Transverse colon (tissue), 4 donors: ENCODE measurements around the gene CFAP73. TPM values are rescaled to one million over a fixed set of nuclear protein-coding genes. Genes with fewer than 3 reads are reported as not detected.

Experiments used
- DNase-seq: peaks from one replicate; pipeline ENCODE4 v3.0.0-alpha.2; 2019
- H3K27ac ChIP-seq, 4 donors: fragments of 200-600 bp; sonication (generic); 2 replicates each; pipeline ENCODE4 v1.5.1; 2016 to 2018; ENCODE audit warnings: inconsistent platforms in 4 of 4
- H3K27me3 ChIP-seq: fragments of 200-600 bp; sonication (generic); 2 replicates; pipeline ENCODE4 v1.5.1; 2017; ENCODE audit warnings: inconsistent platforms
- H3K36me3 ChIP-seq, 4 donors: fragments of 200-600 bp; sonication (generic); 2 replicates each; pipeline ENCODE4 v1.5.1; 2017 to 2019; ENCODE audit warnings: inconsistent platforms in 4 of 4
- H3K4me1 ChIP-seq, 4 donors: fragments of 200-600 bp; sonication (generic); 2 replicates each; pipeline ENCODE4 v1.5.1; 2017 to 2020; ENCODE audit warnings: inconsistent platforms in 4 of 4
- H3K4me3 ChIP-seq, 4 donors: fragments of 200-600 bp; sonication (generic); 1 replicate in 1 of 4; 2 replicates in 3 of 4; pipeline versions ENCODE4 v1.5.1 to v1.6.1; 2017 to 2019; ENCODE audit warnings: inconsistent platforms in 4 of 4
- H3K9me3 ChIP-seq, 2 donors: fragments of 200-600 bp; sonication (generic); 2 replicates each; pipeline ENCODE4 v1.5.1; 2017 to 2019; ENCODE audit warnings: inconsistent platforms in 2 of 2
- EP300 ChIP-seq: sonication (generic); formaldehyde crosslinking; IDR thresholded peaks from one replicate; pipeline ENCODE4 v1.6.1; 2017; ENCODE audit warnings: antibody characterized with exemption, low read depth
- POLR2A ChIP-seq: fragments of 450-650 bp; IDR thresholded peaks from one replicate; pipeline ENCODE4 v1.6.1; 2016; ENCODE audit warnings: antibody characterized with exemption, mild to moderate bottlenecking, moderate library complexity
- POLR2AphosphoS5 ChIP-seq, 3 donors: sonication (generic); formaldehyde crosslinking; IDR thresholded peaks; one replicate each; pipeline ENCODE4 v1.6.1; 2016; ENCODE audit warnings: antibody characterized with exemption in 3 of 3
- WGBS, 2 donors: methylation state at CpG; one replicate each; pipeline ENCODE4 v1.1.5; 2018; ENCODE audit warnings: low coverage in 1 of 2; 5-methylcytosine and 5-hydroxymethylcytosine counted together
- in situ Hi-C, 4 donors: fragments of 200-750 bp; cut with MboI; loops; one replicate each; pipeline versions ENCODE4 v1.15.0 to v1.15.1; 2017; ENCODE audit warnings: low sequenced_read_pairs in 3 of 4, low pct_ligation_motif_present in 1 of 4, low pct_unique_long_range_greater_than_20kb in 1 of 4
- intact Hi-C: fragments of 100-400 bp; cut with DNase I; formaldehyde crosslinking; loops from one replicate; pipeline ENCODE4 v1.15.1; 2023; ENCODE audit warnings: low total_unique reads
- total RNA-seq, 4 donors: library from RNA; depleted of rRNA; stranded (reverse); fragments of >200 nt; gene quantifications; one replicate each; pipeline ENCODE4 v1.1.0, GENCODE V29; 2016
- TF ChIP-seq, protein P1 (sequence below), 5 experiments: fragments of 200-600 bp in 3 of 5; fragments of 450-650 bp in 2 of 5; sonication (generic) in 3 of 5; IDR thresholded peaks; 1 replicate in 2 of 5; 2 replicates in 3 of 5; pipeline ENCODE4 v1.5.1; 2016 to 2017; ENCODE audit warnings: antibody characterized with exemption in 5 of 5, inconsistent platforms in 3 of 5, mild to moderate bottlenecking in 2 of 5, moderate library complexity in 1 of 5

CFAP73 gene
- total RNA-seq, 4 donors from 2014 or later, result not detected

DNA sequence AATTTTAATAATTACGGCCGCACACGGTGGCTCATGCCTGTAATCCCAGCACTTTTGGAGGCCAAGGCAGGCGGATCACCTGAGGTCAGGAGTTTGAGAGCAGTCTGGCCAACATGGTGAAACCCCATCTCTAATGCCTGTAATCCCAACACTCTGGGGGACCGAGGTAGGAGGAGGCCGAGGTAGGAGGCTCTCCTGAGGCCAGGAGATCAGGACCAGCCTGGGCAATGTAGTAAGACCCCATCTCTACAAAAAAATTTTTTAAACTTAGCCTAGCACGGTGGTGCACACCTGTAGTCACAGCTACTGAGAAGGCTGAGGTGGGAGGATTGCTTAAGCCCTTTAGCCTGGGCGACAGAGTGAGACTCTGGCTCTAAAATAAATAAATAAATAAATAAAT, 5.6 kb upstream of the CFAP73 start:
- Histone ChIP-seq H3K4me3 (no peak overlapping the region), H3K4me1 (peaks cover 0 to 18% (median 15%) of the 10 kb centered on the region in 4 donors), H3K27ac (no peak overlapping the region), H3K27me3 (no peaks in the 10 kb centered on the region), H3K36me3 (no peaks in the 10 kb centered on the region), H3K9me3 (no peaks in the 10 kb centered on the region)
- 87% methylated on average over 8 of the region's 8 CpGs; no CpG with 5 or more reads in 1 of the 2 donors for WGBS, 2 donors
- intact Hi-C loops (no loop called here), in situ Hi-C loops (no loop called here)
- DNase-seq, result no peak
- TF ChIP-seq POLR2AphosphoS5 (IDR thresholded peaks at IDR 0.05) (no peak), POLR2A (no peak), EP300 (no peak)
- TF ChIP-seq, protein P1, sequence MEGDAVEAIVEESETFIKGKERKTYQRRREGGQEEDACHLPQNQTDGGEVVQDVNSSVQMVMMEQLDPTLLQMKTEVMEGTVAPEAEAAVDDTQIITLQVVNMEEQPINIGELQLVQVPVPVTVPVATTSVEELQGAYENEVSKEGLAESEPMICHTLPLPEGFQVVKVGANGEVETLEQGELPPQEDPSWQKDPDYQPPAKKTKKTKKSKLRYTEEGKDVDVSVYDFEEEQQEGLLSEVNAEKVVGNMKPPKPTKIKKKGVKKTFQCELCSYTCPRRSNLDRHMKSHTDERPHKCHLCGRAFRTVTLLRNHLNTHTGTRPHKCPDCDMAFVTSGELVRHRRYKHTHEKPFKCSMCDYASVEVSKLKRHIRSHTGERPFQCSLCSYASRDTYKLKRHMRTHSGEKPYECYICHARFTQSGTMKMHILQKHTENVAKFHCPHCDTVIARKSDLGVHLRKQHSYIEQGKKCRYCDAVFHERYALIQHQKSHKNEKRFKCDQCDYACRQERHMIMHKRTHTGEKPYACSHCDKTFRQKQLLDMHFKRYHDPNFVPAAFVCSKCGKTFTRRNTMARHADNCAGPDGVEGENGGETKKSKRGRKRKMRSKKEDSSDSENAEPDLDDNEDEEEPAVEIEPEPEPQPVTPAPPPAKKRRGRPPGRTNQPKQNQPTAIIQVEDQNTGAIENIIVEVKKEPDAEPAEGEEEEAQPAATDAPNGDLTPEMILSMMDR (IDR thresholded peaks at IDR 0.05), result no peak

DNA sequence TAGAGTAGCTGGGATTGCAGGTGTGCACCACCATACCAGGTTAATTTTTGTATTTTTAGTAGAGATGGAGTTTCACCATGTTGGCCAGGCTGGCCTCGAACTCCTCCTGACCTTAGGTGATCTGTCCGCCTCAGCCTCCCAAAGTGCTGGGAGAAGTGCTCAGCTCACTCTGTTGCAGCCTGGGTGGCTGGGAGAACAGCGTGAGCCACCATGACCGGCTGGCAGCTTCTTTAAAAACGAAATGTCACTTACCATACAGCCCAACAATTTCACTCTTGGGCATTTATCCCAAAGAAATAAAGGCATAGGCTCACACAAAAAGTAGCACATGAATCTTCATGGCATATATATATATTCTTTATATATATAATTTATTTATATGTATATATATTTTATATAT, 4.7 kb upstream of the CFAP73 start:
- 70 to 81% methylated on average over 4 to 5 of the region's 5 CpGs for WGBS, 2 donors
- intact Hi-C loops, result no loop called here

DNA sequence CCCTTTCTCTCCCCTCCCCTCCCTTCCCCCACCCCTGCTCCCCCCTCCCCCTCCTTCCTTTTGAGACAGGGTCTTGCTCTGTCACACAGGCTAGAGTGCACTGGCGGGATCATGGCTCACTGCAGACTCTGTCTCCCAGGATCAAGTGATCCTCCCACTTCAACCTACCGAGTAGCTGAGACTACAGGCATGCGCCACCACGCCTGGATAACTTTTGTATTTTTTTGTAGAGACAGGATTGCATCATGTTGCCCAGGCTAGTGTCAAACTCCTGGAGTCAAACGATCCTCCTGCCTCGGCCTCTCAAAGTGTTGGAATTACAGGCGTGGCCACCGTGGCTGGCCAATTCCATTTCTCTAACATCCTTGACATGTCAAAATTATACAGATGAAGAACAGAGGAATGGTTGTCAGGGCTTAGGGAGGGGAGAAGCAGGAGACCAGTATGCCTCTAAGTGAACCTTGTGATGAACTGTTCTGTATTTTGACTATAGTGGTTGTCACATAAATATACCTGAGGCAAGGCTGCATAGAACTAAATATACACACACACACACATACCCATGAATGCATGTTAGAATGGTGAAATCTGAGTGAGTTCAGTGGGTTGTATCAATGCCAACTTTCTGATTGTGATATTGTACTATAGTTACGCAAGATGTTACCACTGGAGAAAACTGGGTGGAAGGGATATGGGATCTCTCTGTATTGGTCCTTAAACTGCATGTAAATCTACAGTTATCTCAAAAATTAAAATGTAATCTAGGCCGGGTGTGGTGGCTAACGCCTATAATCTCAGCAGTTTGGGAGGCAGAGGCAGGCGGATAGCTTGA, 3.6 kb upstream of the CFAP73 start:
- WGBS, 2 donors, result 80 to 83% methylated on average over 2 to 12 of the region's 12 CpGs
- H3K4me3 ChIP-seq, result no peak overlapping the region
- in situ Hi-C loops (no loop called here), intact Hi-C loops (no loop called here)
- DNase-seq, result no peak
- TF ChIP-seq EP300, result no peak
- no peak for TF ChIP-seq POLR2AphosphoS5 (IDR thresholded peaks at IDR 0.05)
- TF ChIP-seq POLR2A, result no peak
- TF ChIP-seq, protein P1 (IDR thresholded peaks at IDR 0.05), result no peak
- peaks cover 6 to 25% (median 24%) of the 10 kb centered on the region in 4 donors for H3K4me1 ChIP-seq
- peaks cover 4% of the 10 kb centered on the region for H3K27me3 ChIP-seq
- H3K36me3 ChIP-seq, result no peaks in the 10 kb centered on the region
- no peak overlapping the region for H3K27ac ChIP-seq
- H3K9me3 ChIP-seq, result no peaks in the 10 kb centered on the region

More for the DNA sequence above, 4.7 kb upstream of the CFAP73 start:
- H3K27me3 ChIP-seq, result no peaks in the 10 kb centered on the region
- no peaks in the 10 kb centered on the region for H3K36me3 ChIP-seq
- H3K9me3 ChIP-seq, result no peaks in the 10 kb centered on the region
- TF ChIP-seq POLR2A (no peak), POLR2AphosphoS5 (IDR thresholded peaks at IDR 0.05) (no peak), EP300 (no peak)
- TF ChIP-seq, protein P1 (IDR thresholded peaks at IDR 0.05), result no peak
- H3K4me1 ChIP-seq, result peaks cover 5 to 23% (median 22%) of the 10 kb centered on the region in 4 donors
- in situ Hi-C loops, result no loop called here
- H3K4me3 ChIP-seq, result no peak overlapping the region
- no peak overlapping the region for H3K27ac ChIP-seq
- no peak for DNase-seq

DNA sequence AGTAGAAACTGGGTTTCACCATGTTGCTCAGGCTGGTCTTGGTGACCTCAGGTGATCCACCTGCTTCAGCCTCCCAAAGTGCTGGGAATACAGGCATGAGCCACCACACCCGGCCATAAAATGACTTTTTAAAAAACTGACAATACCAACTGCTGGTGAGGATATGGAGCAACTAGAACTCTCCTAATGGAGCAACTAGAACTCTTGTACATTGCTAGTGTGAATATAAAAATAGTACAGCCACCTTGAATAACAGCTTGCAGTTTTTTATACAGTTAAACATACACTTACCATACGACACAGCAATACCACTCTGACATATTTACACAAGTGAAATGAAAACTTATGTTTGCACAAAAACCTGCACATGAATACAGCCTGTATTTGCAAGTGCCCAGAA, 2.5 kb upstream of the CFAP73 start:
- no peak for TF ChIP-seq POLR2A
- TF ChIP-seq, protein P1 (IDR thresholded peaks at IDR 0.05), result no peak
- no peak for TF ChIP-seq EP300
- TF ChIP-seq POLR2AphosphoS5 (IDR thresholded peaks at IDR 0.05), result no peak
- no peak for DNase-seq
- Histone ChIP-seq H3K27ac (no peak overlapping the region), H3K4me1 (peaks cover 6 to 23% (median 20%) of the 10 kb centered on the region in 4 donors), H3K27me3 (peaks cover 14% of the 10 kb centered on the region), H3K9me3 (no peaks in the 10 kb centered on the region), H3K4me3 (no peak overlapping the region), H3K36me3 (no peaks in the 10 kb centered on the region)
- in situ Hi-C loops (no loop called here), intact Hi-C loops (no loop called here)
- 63 to 67% methylated on average over 2 of the region's 2 CpGs for WGBS, 2 donors
